ENCODE measurements around the gene GSTA3.

GSTA3 gene

DNA sequence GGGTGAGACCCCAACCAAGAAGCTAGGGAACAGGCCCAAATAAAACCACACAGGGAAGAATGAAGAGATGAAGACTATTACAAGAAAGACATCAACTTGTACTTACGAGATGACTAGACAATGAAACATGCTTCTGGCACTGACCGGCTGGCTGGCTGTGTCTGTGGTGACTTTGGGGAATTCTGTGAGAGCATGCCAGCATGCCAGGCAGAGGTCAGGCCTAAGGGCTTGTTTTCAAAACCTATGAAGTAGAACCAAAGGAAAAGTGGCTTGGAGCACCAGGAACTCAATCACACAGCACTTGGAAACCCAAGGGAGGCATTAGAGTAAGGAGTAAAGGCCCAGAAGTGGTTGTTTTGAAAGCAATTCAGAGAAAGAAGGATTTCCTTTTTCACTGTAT lies 28.4 kb upstream of the GSTA3 start:
- TF ChIP-seq, protein P1, sequence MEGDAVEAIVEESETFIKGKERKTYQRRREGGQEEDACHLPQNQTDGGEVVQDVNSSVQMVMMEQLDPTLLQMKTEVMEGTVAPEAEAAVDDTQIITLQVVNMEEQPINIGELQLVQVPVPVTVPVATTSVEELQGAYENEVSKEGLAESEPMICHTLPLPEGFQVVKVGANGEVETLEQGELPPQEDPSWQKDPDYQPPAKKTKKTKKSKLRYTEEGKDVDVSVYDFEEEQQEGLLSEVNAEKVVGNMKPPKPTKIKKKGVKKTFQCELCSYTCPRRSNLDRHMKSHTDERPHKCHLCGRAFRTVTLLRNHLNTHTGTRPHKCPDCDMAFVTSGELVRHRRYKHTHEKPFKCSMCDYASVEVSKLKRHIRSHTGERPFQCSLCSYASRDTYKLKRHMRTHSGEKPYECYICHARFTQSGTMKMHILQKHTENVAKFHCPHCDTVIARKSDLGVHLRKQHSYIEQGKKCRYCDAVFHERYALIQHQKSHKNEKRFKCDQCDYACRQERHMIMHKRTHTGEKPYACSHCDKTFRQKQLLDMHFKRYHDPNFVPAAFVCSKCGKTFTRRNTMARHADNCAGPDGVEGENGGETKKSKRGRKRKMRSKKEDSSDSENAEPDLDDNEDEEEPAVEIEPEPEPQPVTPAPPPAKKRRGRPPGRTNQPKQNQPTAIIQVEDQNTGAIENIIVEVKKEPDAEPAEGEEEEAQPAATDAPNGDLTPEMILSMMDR (IDR thresholded peaks at IDR 0.05; ENCODE audit: insufficient read depth, low read depth, low read length, missing control alignments): no peak
- H3K4me3 ChIP-seq (ENCODE audit: low read depth, low read length): no peak overlapping the region
- DNase-seq (ENCODE audit: low read depth): no peak

DNA sequence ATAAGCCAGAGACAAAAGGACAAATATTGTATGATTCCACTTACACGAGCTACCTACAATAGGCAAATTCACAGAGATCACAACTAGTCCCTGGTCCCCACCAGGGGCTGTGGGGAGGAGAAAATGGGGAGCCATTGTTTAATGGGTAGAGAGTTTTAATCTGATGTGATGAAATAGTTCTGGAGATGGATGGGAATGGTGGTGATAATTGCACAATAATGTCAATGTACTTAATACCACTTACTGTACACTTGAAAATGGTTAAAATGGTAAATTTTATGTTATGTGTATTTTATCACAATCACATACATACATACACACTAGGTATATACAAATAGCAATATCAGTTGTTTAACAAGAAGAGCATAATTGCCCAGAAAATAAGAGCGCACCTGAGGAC lies 24.3 kb upstream of the GSTA3 start:
- no peak for DNase-seq (ENCODE audit: low read depth)
- no peak overlapping the region for H3K4me3 ChIP-seq (ENCODE audit: low read depth, low read length)
- TF ChIP-seq, protein P1 (IDR thresholded peaks at IDR 0.05; ENCODE audit: insufficient read depth, low read depth, low read length, missing control alignments): no peak

GRCh38 chr6:52931351-52931750 lies 21.9 kb upstream of the GSTA3 start:
- DNase-seq (ENCODE audit: low read depth): no peak
- TF ChIP-seq, protein P1 (IDR thresholded peaks at IDR 0.05; ENCODE audit: insufficient read depth, low read depth, low read length, missing control alignments): no peak
- no peak overlapping the region for H3K4me3 ChIP-seq (ENCODE audit: low read depth, low read length)

DNA sequence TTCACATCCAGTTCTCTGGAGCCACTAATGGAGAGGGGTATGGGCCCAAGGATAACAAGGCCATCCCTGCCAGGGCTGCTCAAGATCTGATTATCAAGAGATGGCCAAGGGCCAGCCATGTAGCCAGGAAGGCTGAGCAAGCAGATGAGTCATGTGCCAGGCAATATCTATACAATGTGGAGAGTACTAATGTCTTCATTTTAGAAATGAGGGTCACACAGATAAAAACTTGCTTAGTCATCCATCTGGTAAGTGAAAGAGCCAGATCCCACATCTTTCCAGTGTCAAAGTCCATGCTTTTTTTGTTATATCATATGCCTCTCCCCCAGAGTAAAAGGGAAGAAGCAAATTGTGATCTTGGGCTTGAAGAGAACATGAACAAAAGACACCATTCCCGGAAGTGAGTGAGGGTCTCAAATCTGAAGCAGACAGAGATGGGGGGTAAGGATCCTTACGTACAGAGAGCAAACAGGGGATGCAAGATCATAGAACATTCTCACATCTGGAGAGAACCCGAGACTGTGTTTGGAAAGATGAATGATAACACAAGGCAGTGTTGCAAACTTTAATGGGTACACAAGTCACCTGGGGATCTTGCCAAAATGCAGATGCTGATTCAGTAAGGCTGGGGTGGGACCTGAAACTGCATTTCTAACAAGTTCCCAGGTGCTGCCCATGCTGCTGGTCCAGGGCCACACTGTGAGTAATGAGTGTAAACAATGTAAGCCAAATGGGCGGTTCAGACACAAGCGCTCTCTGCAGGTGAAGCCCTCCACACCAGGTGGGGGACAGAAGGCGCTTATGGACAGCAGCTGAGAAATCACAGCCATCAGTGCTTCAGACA lies 20.0 kb upstream of the GSTA3 start:
- H3K4me3 ChIP-seq (ENCODE audit: low read depth, low read length): no peak overlapping the region
- no peak for DNase-seq (ENCODE audit: low read depth)
- TF ChIP-seq, protein P1 (IDR thresholded peaks at IDR 0.05; ENCODE audit: insufficient read depth, low read depth, low read length, missing control alignments): no peak

GRCh38 chr6:52927451-52927850 lies 18.0 kb upstream of the GSTA3 start:
- DNase-seq (ENCODE audit: low read depth): no peak
- H3K4me3 ChIP-seq (ENCODE audit: low read depth, low read length): no peak overlapping the region
- TF ChIP-seq, protein P1 (IDR thresholded peaks at IDR 0.05; ENCODE audit: insufficient read depth, low read depth, low read length, missing control alignments): no peak

DNA sequence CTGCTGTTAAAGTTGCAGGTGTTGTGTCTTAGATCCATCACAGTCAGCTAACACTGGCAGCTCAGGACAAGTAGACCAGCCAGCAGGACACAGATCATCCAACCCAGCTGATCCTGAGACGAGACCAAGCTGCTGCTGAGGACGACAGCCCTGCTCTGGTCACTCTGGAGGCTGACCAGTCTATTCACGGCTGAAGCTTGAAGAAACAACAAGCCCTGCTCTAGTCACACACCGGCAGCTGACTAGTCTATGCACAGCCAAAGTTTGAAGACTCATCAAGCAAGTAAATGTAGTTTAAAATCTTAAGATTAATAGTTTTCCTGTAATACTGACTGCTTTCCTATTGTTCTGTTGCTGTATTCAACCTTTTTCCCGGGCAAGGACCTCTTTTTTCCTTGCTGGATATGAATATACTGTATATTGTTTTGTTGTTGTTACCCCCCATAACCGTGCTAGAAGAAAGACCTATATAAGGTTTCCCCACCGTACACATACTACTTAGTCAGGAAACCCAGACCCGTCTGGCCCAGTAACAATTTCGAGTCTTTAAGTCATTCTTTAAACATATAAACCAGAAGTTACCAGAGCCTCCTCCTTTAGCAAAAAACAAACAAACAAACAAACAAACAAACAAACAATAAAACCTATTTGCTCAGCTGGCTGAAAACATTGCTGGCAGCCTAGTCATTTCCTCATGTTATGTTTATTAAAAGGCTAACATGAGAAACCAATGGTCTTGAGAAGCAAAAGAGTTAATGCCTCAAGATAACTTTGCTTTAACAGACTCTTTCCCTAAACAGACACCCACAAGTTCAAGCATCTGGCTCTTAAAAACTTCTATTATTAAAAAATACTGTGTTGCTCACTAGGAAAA lies 16.7 kb upstream of the GSTA3 start:
- DNase-seq (ENCODE audit: low read depth): no peak
- no peak overlapping the region for H3K4me3 ChIP-seq (ENCODE audit: low read depth, low read length)
- TF ChIP-seq, protein P1 (IDR thresholded peaks at IDR 0.05; ENCODE audit: insufficient read depth, low read depth, low read length, missing control alignments): no peak

Data from GM12865 (cell line).